ENCODE measurements around the gene DNAAF8.

GRCh38 chr16:4702466-4702808, 31.9 kb upstream of the DNAAF8 start:
- TF ChIP-seq CTCF (conservative IDR thresholded peaks at IDR 0.05; ENCODE audit: low read depth, low read length), result no peak
- TF ChIP-seq BHLHE40 (IDR thresholded peaks at IDR 0.05; ENCODE audit: low read depth, low read length), result no peak
- TF ChIP-seq, protein P1, sequence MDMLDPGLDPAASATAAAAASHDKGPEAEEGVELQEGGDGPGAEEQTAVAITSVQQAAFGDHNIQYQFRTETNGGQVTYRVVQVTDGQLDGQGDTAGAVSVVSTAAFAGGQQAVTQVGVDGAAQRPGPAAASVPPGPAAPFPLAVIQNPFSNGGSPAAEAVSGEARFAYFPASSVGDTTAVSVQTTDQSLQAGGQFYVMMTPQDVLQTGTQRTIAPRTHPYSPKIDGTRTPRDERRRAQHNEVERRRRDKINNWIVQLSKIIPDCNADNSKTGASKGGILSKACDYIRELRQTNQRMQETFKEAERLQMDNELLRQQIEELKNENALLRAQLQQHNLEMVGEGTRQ (IDR thresholded peaks at IDR 0.05; ENCODE audit: low read depth, low read length), result no peak
- TF ChIP-seq MAZ (IDR thresholded peaks at IDR 0.05; ENCODE audit: borderline replicate concordance, low read depth, low read length), result no peak
- no peak for TF ChIP-seq POLR2A (IDR thresholded peaks at IDR 0.05; ENCODE audit: low read depth, low read length)
- no peak for TF ChIP-seq RAD21 (IDR thresholded peaks at IDR 0.05; ENCODE audit: low read length)
- no peak for TF ChIP-seq MAFK (IDR thresholded peaks at IDR 0.05; ENCODE audit: low read depth, low read length)
- no peak for TF ChIP-seq RCOR1 (IDR thresholded peaks at IDR 0.05; ENCODE audit: insufficient replicate concordance, low read length)
- TF ChIP-seq SMC3 (IDR thresholded peaks at IDR 0.05; ENCODE audit: low read depth, low read length), result no peak
- TF ChIP-seq RFX5 (IDR thresholded peaks at IDR 0.05; ENCODE audit: low read depth, low read length), result no peak
- no peak for TF ChIP-seq FOS (IDR thresholded peaks at IDR 0.05; ENCODE audit: low read depth, low read length)

Data from IMR-90 (cell line).